C1 segment of cervical spinal cord (tissue), 14 donors: ENCODE results near the gene AMMECR1.
A peak's percentile ranks its signal among the peaks of the same experiment; 100 is the strongest.
"Not testable (repeated sequence)": the region's sequence is repeated elsewhere in the genome, so short reads cannot be mapped to it uniquely, and the experiment has no call there.

Source experiments
- DNase-seq, 14 donors: peaks; one replicate each; lab custom pipeline; 2025; lab: John Stamatoyannopoulos, UW

AMMECR1 gene

DNA sequence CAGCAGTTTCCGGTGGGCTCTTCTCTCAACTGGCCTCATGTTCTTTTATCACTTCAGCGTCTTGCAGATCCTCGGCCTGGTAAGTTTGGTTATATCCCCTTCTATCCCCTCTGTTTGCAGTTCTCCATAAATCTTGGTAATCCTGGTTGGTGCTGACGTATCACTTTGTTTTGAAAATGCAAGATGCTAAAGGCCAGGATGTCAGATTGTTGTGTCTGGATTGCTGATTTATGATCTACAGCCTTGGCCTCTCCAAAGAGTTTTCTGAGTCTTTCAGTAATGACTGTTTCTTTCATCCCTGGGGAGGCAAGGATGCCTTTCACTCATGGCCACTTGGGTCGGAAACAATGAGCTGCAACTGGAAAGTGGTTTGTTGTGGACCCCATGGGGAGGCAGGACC is 146.4 kb downstream of the AMMECR1 start:
- no peak for DNase-seq

- no peak for DNase-seq
Measured at GRCh38 chrX:110170029-110170428, 147.9 kb downstream of the AMMECR1 start.

DNA sequence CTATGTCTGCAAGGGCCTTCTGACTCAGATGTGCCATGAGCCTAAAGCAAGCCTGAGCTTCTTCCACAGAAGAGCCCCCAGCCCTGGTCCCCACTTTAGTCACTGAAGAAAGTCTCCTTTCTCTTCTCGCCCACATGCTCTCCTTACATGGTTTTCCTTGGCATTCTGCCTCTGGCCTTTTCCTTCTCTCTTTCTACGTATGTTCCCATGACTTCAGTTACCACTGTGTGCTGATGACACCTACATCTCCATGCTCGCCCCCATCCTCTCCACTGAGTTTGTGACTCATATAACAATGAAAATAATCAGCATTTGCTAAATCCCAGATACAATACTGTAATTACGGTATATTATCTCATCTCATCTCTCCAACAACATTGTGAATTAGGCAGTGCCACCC is 149.3 kb downstream of the AMMECR1 start:
- no peak for DNase-seq

GRCh38 chrX:110167952-110168451 is 149.9 kb downstream of the AMMECR1 start:
- DNase-seq, result no peak

GRCh38 chrX:110163488-110163887 is 154.4 kb downstream of the AMMECR1 start:
- DNase-seq, result no peak

DNA sequence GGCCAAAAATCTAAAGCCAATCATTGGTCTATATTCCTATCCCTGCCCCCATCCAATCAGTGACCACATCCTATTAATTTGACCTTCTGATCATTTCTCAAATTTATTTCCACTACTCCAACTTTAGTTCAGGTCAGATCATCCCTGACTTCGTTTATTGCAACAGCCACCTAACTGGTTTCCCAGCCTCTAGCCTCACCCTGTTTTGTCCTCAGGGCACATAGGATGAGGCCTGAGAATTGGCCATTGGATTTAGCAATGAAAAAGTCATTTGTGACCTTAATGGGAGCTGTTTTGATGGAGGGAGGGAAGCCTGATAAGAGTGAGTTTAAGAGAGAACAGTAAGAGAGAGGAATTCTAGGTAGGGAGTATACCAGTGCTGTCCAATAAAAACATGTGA is 155.0 kb downstream of the AMMECR1 start:
- DNase-seq, result no peak

DNA sequence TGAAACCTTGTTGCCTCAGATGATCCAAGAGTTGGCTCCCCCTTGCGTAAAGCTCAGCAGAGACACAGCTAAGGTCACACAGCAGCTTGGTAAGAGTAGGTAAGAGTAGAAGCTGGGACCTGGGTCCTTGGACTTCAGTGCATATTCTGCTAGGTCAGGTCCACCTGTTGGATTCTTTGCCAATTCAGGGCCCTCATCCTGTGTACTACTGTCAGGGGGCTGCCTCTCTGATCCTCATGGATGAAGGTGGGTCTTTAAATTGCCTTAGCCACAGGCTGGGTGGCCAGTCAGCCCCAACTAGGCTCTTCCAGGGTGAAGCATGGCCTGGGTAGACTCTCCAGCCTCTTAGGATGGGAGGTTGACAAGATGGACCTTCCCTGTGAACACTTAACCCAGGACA is 155.8 kb downstream of the AMMECR1 start:
- DNase-seq, result no peak

- DNase-seq, result no peak
Measured at GRCh38 chrX:110161361-110161686, 156.6 kb downstream of the AMMECR1 start.

DNA sequence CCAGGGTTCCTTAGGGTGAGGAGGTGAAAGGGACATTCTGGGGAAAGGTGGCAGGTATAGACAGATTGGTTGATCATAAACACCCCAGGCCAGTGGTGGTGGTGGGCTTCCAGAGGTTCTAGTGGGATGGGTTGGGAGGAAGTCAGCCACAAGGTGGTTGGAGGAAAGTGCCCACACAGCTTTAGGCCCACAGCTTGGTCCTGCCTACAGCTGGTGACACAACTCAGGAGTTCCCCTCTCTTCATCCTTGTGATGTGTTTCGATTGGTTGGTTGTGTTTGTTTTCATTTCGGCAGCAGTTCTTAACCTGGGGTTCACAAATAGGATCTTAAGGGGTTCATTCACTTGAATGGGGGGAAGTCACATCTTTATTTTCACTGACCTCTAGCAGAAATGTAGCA is 158.0 kb downstream of the AMMECR1 start:
- DNase-seq, result no peak

DNA sequence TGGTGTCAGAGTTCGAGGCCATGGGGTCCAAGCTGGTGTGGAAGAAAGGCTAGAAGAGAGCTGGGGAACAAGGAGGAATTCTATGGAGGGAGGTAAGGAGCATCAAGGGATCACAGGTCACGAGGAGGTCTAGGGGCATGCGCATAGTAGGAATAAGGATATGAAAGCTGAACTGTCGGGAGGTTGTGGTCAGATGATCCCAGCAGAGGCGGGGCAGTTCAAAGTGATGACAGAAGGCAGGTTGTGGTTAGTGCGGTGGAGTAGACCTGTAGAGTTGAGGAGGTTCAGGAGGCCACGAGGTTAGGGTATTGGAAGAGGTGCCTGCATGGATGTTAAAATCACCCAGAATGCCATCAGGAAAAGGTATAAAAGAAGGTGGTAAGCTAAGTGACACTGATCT is 158.7 kb downstream of the AMMECR1 start:
- no peak for DNase-seq

- DNase-seq, result no peak
Measured at GRCh38 chrX:110157444-110157843, 160.4 kb downstream of the AMMECR1 start.

DNA sequence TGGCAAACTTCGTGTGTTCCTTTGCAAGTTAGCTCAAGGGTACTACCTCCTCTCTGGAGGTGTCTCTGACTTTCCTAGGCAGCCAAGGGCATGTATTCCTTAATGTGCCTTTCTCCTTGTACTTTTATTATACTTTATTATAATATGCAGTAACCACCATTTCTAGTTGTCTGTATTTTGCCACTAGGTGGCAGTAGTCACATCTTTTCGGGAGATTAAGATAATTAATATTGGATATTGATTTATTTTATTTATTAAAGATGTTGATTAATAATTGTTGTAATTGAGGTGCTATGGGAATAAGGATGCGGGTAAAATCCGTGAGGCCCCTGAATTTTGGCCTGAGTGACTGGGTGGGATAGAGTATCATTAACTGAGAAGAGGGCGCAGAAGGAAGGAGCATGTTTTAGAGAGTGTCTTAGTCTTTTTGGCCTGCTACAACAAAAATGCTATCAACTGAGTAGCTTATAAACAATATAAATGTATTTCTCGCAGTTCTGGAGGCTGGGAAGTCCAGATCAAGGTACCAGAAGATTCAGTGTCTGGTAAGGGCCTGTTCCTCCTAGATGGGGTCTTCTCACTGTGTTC is 161.6 kb downstream of the AMMECR1 start:
- DNase-seq, result no peak

GRCh38 chrX:110155759-110156158 is 162.1 kb downstream of the AMMECR1 start:
- no peak for DNase-seq

GRCh38 chrX:110154328-110154727 is 163.6 kb downstream of the AMMECR1 start:
- not testable (repeated sequence) for DNase-seq

- no peak for DNase-seq
Measured at GRCh38 chrX:110153896-110154295, 164.0 kb downstream of the AMMECR1 start.

DNA sequence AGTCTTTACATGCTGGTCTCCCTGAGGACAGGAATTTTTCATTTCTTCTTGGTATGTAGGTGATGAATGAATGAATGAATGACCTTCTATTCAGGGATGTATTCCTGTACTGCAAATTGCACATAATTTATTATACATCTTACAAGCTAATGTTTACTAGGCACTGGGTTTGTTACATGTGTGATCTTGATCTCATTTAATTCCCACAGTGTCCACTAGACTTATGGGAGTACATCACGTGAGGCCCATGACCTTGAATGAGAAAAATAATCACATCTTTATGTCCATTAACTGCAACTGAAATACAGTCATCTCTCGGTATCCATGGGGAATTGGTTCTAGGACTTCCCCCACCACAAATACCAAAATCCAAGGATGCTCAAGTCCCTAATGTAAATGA is 164.6 kb downstream of the AMMECR1 start:
- DNase-seq, result no peak

- peak in 4 of 14 donors; percentile 2 to 20 (median 10) for DNase-seq
Measured at GRCh38 chrX:110146521-110146920, 171.4 kb downstream of the AMMECR1 start.

DNA sequence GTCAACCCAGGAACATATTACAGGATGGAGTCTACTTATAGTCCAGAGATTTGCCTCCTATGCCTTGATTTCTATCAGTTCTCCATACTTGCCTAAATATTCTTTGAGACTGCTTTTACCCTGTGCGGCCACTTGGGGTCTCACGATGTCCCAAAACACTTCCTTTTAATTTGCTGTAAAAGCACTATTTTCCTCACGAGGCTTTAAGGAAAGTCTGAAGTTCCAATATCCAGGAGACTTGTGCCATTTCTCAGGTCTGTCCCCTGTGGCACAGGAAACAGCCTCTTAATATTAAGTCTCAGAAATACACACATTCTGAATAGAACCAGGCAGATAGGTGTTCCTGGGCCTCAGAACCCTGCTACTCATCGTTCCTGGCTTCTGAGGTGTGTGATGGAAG is 172.0 kb downstream of the AMMECR1 start:
- peak in 2 of 14 donors; percentile 2 to 5 for DNase-seq

DNA sequence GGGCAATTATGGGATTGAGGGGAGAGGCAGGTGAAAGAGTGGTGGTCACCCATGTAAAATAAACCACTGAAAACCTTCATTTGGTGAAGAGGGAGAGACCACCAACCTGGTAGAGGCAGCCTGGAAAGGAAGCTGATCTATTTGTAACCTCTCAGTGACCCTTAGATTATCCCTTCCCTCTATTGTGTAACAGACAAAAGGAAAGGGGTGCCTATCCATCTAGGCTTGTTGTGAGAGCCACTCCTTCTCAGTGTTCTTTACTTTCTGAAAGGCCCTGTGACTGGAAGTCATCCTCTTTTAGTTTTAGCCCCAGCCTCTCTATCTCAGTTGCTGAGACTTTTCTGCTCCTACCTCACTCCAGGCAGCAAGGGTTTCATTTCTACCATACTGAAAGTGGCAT is 172.6 kb downstream of the AMMECR1 start:
- no peak for DNase-seq
